Activated T-cell treated with anti-CD3 and anti-CD28 coated beads, Interleukin-2, amount 50 U/mL, for 48 hours (primary cell): Measurements from ENCODE around the gene MAP2K2.

Experiments
- DNase-seq, 2 experiments: peaks; one replicate each; pipeline ENCODE4 v3.0.0-alpha.2; 2020

MAP2K2 gene

DNA sequence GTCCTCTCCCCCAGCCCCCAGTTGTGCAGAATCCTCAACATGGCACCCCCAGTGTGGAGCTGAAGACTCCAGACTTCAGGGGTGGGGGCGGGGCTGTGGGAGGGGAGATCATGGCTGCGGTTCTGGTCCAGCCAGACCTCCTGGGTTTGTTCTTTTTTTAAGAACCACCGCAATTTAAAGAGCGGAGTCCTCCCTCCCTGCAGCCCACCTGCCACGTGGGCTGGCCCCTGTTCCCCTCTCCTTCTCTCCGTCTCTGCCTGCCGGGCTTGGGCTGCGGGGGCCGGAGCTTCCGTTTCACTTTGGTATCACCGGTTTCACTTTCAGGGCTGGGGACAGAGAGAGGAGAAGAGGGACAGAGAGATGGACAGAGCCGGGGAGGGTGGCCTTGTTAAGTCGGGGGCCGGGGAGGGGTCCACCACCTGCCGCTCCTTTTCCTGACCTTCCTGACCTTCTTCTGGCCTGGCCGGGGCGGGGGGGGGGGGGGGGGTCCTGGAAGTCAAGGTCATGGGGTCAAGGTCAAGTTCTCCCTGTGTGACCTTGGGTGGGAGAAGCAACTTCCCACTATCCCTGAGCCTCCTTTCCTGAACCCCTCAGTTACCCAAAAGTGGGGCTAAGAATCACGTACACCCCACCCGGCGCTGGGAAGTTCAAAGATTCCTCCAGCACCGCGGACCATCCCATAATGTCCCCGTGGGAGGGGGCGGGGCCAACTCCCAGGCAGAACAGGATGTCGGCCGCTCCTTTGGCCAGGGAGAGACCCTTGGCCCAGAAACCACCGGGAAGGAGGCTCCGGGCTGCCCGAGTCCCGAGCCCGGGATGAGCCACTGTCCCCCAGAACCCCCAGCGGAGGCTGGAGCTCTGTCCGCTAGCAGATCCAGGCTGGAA is 45.9 kb downstream of the MAP2K2 start:
- peak; percentile 70 to 75 for DNase-seq

DNA sequence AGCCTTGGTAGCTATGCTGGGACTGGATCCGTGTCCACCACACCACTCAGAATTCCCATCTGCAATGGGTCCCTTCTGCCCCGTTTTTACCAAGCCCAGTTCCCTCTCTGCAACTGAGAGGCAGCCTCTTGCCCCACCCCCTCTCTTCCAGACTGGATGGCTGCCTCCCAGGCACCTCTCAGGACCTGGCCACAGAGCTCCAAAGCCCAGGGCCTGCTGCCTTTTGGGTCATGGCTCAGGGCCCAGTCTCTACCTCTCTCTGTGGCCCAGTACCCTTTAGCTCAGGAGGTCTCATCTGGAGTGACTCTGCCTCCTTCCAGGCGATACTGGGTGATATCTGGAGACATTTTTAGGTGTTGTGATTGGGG is 46.9 kb downstream of the MAP2K2 start:
- DNase-seq, result no peak

DNA sequence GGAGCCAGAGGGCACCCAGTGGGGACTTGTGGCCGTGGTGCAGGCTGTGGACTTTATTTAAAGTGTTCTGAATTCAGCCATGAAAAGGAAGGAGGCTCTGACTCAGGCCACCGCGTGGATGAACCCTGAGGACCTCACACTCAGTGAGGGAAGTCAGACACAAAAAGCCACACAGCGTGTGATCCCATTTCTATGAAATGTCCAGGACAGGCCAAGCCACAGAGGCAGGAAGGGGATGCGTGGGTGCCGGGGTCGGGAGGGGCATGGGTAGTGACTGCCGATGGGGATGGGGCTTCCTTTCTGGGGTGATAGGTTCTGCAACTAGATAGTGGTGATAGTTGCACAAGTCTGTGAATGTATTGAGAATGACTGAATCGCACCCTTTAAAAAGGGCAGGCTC is 48.5 kb downstream of the MAP2K2 start:
- DNase-seq, result peak in 1 of 2 experiments; percentile 67

DNA sequence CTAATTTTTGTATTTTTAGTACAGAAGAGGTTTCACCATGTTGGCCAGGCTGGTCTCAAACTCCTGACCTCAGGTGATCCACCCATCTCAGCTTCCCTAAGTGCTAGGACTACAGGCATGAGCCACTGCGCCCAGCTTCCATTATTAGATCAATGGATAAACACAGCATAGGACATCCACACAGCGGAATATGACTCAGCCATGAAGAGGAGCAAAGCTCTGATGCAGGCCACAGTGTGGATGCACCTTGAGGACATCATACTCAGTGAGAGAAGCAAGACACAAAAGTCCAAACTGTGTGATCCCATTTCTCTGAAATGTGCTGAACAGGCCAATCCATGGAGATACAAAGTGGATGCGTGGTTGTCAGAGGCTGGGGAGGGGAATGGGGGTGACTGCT is 52.3 kb downstream of the MAP2K2 start:
- no peak for DNase-seq

DNA sequence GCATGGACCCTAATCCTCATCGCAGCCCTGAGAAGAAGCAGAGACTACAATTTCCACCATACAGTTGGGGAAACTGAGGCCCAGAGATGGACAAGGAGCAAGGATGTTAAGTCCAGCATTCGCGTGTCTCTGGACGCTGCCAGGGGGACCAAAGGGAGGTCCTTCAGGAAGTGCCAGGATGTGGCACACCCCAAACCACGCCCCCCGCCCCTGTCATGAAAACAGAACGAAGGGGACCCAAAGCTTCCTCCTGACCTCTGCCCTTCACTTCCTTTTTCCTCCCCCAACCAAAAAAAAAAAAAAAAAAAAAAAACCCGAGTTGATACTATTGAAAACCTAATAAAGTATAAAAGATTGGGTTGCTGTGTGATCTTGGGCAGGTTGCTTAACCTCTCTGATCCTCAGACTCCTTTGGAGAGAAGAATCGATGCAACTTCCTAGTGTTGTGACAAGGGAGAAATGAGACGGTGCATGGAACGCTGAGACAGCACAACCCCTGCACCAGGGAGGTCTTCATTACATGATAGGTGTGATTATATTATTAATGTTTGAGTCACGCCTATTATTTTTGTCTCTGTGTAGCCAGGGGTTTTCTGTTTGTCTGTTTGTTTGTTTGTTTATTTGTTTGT is 54.5 kb downstream of the MAP2K2 start:
- peak in 1 of 2 experiments; percentile 70 for DNase-seq

DNA sequence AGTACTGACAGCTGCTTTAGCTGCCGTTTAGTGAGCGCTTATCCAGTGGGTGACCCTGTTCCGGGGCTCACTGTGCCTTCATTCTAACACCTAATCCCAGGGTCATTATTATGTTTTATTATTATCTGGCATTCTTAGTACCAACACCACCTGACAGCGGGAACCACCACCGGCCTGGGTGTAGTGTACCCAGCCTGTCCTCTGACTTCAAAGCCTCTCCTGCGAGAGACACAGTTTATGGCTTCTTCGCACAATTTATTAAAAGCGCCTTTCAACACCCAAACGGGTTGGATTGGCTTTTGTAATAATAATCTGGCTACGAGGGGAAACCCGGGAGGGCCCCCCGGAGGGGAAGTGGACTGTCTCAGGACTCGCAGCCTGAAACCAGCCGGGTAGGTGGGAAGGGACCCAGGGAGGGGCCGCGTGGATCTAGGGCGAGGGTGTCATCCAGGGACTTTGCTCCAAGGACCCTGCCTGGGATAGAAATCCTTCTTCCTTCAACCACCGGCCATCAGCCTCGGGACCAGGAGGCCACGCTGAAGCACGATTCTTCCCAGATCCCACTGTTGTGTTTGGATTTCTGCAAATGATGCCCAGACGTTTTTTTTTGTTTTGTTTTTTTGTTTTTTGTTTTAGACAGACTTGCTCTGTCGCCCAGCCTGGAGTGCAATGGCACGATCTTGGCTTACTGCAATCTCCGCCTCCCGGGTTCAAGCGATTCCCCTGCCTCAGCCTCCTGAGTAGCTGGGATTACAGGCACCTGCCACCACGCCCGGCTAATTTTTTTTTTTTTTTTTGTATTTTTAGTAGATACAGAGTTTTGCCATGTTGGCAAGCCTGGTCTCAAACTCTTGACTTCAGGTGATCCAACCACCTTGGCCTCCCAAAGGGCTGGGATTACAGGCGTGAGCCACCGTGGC is 55.6 kb downstream of the MAP2K2 start:
- no peak for DNase-seq

DNA sequence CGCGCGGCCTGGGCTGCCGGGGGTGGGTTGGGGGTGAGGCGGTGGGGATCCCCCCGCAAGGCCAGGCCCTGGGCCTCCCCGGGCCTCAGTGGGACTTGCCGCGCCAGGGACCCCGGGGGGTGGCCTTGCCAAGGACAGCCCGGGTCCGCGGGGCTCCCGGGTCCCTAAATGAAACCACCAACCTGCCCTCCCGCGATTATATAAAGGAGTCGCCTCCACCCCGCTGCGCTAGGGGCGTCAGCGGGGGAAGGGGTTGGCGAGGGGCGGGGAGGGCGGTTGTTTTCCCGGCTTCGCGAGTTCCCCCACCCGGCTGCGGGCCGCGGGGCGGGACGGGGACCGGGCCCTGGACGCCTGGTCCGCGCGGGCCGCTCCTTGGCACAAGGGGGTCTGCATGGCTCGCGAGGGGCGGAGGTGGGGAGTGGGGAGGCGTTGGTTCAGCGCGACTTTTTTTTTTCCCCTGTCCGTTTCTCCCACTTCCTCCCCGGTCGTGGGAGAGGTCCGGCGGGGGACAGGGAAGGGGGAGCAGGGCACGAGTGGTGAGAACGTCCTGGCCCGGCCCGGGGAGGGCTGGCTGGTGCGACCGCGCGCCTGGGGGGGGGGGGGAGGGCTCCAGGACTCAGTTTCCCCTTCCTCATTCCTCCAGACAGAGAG is 56.4 kb downstream of the MAP2K2 start:
- no peak for DNase-seq

DNA sequence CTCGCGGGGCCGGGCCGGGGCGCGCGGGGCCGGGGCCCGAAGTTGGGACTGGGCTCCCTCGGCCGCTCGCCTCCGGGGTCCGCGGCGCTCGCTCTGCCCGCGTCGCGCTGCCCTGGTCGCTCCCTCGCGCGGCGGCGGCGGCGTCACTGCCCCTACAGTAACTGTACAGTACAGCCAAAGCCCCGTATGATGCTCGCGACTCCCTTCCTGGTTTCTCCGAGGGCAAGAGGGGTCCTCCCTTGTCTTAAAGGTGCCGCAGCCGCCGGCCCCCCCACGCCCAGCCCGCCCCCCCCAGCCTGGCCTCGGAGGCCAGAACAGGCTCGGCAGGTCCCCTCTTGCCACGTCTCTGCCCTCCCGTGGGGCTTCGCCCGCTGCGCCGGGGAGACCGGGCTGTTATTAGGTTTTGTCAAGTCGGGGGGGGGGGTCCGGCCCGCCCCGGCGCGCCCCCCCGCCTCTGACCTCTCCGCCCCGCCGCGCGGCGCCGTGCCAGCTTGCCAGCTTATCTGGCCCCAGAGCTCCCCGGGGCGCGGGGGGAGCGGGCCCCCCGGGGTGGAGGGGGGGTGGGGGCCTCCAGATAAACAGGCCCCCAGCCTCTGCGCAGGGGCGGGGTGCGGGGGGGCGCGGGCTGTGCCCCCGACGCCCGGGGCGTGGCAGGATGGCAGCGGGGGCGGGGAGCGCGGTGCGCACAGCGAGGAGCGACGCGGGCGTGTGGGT is 57.1 kb downstream of the MAP2K2 start, which contains the start of gene ZBTB7A:
ZBTB7A (minus strand) TSS at position 218 of the 714 bp plus-strand sequence. CDS start 11,667 bp downstream, outside the sequence.
- DNase-seq, result peak; percentile 81 to 82

DNA sequence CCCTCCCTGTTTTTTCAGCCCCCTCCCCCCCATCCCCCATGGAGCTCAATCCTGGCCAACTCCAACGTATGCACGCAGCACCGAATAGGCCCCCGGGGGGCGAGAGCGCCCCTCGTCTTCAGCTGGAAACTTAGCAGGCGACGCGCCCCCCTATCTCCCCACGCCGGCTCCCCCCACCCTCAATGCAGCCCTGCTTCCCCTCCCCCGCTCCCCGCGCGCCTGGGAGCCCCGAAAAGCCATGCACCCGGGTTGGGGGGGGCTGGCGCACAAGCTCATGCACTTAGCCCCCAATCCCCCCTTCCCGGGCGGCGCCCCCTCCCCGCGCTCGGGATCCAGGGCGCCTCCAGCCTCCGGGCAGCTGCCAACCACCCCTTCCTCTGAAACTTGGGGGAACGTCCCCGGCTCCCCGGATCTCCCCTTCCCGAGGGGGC is 57.7 kb downstream of the MAP2K2 start:
- DNase-seq, result peak in 1 of 2 experiments; percentile 73

DNA sequence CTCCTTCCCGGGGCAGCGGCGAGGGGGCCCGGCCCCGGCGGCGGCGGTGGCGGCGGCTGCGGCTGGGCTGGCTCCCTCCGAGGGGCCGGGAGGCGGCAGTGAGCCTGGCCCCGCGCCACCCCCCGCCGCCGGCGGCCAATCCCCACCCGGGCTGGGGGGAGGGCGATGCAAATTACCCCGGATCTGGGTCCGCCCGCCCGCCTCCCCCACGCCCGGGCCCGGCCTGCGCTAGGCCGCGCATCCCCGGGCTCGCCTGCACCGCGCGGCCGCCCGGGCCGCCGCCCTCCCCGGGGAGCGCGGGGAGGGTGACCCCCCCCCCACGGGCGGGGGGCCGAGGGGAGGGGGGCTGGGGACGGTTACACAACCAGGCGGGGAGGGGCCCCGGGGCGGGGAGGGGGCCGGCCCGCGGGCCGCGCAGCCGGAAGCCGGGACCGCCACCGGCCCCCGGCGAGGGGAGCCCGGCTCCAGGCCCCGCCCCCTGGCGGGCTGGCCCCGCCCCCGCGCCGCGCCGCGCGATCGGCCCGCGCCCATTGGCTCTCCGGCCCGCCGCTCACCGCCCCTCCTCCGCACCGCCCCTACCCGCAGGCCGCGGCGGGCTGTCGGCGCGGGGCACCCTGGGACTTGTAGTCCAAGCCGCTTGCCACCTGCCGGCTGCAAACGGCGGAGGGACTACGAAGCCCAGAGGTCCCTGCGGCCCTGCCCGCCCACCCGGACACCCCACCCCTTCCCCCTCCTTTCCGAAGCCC is 58.3 kb downstream of the MAP2K2 start:
- peak; percentile 95 to 97 for DNase-seq

DNA sequence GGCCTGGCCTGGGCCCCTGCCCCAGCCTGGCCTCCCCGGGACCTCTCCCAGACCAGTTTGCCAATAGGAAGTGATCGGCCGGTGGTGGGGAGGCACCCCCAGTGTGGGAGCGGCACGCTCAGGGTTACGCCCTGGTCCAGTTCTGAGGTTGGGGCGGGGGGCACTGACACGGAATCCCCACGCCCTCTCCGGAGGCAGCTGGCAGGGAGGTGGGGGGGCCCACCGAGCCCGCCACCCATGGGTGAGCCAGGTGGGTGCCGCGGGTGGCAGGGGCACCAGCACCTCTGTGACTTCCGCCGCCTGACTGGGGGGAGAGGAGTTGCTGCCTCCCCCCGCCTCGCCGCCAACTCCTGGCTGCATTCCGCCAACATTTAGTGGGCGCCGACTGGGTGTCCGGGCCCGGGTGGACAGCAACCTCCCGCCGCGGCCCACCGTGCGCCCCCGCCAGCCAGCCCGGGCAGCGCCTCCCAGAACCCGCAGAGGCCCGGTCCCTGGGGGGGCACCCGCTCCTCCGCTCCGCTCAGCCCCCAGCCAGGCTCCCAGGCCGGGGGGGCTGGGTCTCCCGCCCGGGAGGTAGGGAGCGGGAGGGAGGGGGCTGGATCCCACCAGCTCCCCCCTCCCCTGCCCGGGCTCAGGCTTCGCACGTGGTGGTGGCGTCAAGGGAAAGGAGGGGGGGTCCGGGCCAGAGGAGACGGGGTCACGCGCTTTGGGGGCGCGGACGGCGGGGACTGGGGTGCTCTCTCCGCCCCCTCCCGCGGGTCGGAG is 59.2 kb downstream of the MAP2K2 start:
- DNase-seq, result peak in 1 of 2 experiments; percentile 59

DNA sequence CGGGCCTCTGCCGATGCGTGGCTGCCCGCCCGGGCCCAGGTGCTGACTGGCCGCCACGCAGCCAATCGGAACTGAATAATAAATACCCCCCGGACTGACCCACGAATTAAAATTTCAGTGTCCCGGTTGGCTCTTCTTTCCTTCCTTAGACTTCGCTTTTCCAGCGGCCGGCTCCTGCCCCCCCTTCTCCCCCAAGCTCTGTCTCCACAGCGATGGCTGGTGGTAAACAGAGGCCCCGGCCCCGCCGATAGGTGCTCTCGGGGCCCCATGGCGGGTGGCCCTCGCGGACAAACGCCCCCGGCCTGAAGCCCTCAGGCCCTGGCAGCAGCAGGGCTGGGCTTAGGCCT is 59.8 kb downstream of the MAP2K2 start:
- DNase-seq, result no peak

DNA sequence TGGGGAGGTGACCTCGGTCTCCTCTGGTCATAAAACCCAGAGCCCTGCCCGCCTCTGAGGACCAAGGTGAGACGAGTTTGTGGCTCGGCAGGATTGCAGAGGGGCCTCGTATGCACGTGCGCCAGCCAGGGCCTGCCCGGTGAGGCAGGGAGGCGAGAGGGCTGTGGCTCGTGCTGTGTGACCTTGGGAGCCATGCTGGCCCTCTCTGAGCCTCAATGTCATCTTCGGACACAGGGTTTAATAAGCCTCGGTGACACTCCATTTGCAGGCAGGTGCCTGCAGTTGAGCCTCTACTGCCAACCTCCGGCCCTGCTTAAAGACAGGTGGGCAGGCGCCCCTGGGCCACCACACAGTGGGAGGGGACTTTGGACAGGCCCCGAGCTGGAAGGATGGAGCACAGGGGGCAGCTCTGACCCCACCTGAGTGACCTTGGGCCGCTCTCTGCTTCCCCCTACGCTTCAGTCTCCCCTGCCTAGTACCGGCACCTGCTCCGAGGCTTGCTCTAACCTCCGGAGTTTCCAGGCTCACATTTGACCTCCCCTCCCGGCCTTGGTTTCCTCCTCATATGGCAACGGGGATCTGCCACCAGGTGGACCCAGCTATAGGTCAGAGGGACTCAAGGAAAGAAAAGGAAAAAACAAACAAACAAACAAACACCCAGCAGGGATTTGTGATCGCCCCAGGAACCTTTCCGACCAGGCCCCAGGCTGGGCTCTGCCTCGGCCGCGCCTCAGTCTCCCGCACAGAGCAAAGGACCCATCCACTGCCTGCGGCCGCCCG is 60.4 kb downstream of the MAP2K2 start:
- no peak for DNase-seq

DNA sequence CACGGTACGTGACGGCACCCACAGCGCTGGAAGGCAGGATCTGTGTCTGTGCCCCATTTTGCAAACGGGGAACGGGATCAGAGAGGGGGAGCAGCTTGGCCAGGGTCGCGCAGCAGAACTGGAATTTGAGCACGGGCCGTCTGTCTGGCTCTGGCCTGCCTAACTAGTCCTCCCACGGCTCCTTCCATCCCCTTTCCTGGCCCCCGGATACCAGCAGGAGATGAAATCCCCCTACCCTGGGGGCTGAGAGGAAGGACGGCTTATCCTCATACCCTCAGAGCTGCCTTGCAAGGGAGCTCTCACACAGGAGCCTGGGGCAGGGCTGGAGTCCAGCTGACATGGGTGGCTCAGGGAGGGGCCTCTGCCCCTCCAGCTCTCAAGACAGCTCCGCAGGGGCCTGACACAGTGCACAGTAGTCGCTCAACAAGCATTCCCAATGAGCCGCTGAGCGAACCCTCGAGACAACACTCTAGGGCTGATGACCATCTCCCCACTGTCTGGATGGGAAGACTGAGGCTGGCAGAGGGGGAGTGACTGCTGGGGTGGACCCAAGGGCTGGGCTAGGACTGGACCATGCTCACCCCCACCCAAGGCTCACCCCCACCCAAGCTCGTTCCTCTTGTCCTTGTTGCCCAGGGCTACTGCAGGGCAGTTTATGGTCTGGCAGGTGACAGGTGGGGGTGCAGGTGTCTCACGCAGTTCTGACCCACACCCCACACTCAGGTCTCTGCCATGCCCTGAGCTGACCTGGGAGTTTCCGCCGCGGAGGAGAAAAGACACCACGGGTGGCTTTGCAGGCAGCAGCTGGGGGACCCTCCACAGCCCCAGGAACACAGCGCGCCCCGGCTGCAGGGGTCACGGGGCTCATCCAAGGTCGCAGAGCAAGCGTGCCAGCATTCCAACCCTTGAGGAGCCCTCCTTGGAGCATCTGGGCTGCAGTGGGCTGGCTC is 61.2 kb downstream of the MAP2K2 start:
- DNase-seq, result no peak

DNA sequence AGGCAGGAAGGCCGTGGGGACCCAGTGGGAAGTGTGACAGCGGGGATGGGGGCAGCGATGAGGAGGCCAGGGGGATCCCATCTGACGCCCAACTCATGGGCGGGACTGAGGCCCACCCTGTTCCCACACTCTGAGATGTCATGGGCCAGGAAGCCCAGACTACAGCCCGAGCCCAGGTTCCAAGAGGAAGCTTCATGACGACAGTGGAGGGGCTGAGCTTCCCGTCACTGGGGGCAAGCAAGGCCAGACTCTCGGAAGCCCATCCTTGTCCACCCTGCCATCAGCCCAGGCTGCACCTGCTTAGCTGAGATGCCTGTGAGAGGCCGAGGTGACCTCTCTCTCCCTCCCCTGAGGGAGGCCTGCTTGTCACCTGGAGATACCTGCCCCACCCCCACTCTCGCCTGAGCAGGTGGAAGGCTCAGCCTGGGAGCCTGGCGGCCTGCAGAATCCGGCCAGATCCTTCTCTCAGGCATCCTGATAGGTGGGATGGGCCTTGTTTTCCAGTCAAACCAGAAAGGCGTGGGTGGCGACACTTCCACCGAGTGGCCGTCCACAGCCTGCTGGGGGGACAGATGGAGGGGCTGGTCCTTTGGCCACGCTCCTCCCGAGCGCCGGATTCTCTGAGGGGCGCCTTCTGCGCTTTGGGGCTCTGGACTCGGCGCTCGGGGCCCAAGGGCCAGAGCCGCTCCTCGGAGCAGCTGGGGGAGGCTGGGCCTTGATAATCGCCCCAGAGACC is 62.1 kb downstream of the MAP2K2 start:
- DNase-seq, result no peak

DNA sequence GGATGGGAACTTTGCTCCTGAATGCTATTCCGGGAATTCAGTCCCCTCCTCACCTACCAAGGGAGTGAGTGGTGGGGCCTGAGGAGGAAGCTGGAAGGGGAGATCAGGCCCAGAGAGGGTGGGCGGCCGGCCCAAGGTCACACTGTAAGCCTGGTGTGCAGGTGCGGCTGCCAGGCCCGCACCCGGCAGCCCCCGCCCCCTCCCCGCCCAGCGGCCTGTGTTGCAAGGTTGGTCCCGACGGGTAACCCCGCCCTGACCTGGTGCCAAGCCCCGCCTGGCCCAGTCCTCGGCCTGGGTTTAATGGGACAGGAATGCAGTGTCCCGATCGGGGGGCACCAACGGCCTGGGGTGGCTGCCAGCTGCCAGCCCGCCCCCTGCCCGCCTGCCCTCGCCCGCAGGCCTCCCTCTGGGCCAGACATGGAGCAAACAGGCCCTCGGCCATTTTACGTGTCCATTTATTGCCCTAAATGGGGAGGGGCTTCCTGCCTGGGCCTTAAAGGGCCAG is 62.7 kb downstream of the MAP2K2 start:
- DNase-seq, result peak in 1 of 2 experiments; percentile 56

DNA sequence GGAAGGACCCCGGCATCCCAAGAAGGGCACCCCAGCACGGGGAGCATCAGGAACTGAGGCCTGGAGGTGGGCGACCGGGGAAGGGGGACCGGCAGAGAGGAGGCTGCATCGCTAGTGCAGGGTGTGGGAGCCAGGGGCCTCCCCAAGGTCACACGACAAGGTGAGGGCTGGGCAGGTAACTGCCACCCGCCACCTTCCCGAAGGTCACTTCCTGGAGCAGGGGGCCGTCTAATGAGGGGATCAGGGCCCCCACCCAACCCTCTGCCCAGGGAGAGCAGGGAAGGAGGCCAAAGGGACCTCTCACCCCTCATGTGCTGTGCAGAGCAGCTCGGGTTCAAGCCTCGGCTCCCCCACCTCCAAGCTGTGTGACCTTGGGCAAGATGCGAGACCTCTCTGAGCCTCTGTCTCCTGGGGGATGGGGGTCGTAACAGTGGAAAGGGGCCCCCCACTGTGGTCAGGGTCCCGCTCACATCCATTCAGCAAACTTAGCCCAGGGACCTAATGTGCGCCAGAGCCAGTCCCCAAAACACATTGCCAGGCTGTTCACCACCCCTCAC is 63.2 kb downstream of the MAP2K2 start:
- DNase-seq, result no peak
